DMS53 (cell line): ENCODE data around the gene GALP.
"Not testable (repeated sequence)": the region's sequence is repeated elsewhere in the genome, so short reads cannot be mapped to it uniquely, and the experiment has no call there.

Source experiments
- DNase-seq: peaks from one replicate; lab custom pipeline; 2025; lab: John Stamatoyannopoulos, UW

GALP gene

GRCh38 chr19:56175861-56176307 is at the start of gene GALP:
GALP (plus strand) TSS chr19:56176008; CDS start chr19:56177109, 1,101 bp downstream.
- DNase-seq: not testable (repeated sequence)

- DNase-seq: no peak
Observed at GRCh38 chr19:56126983-56127780, 48.6 kb upstream of the GALP start.

- no peak for DNase-seq
Observed at GRCh38 chr19:56130006-56130405, 45.8 kb upstream of the GALP start.

GRCh38 chr19:56131651-56132050 is 44.2 kb upstream of the GALP start:
- no peak for DNase-seq

GRCh38 chr19:56132316-56132822 is 43.4 kb upstream of the GALP start:
- DNase-seq: no peak

GRCh38 chr19:56133858-56134653 is 41.8 kb upstream of the GALP start:
- no peak for DNase-seq

- DNase-seq: no peak
Observed at GRCh38 chr19:56134654-56134921, 41.2 kb upstream of the GALP start.

- no peak for DNase-seq
Observed at GRCh38 chr19:56136362-56136761, 39.4 kb upstream of the GALP start.

GRCh38 chr19:56137405-56137804 is 38.4 kb upstream of the GALP start:
- DNase-seq: peak; percentile 71

- no peak for DNase-seq
Observed at GRCh38 chr19:56138069-56138468, 37.7 kb upstream of the GALP start.

GRCh38 chr19:56139847-56140582 is 35.8 kb upstream of the GALP start:
- peak; percentile 52 for DNase-seq

- DNase-seq: peak; percentile 100
Observed at GRCh38 chr19:56140583-56141416, 35.0 kb upstream of the GALP start, which contains the start of gene ZNF444. ZNF444 (plus strand) TSS chr19:56141287; CDS start chr19:56146912, 5,625 bp downstream.

GRCh38 chr19:56141417-56141993 is 34.3 kb upstream of the GALP start:
- DNase-seq: peak; percentile 67

GRCh38 chr19:56142087-56142787 is 33.6 kb upstream of the GALP start:
- peak; percentile 91 for DNase-seq

- no peak for DNase-seq
Observed at GRCh38 chr19:56142897-56143434, 32.8 kb upstream of the GALP start.

- DNase-seq: no peak
Observed at GRCh38 chr19:56144376-56144775, 31.4 kb upstream of the GALP start.

GRCh38 chr19:56144831-56145230 is 31.0 kb upstream of the GALP start:
- no peak for DNase-seq

- DNase-seq: no peak
Observed at GRCh38 chr19:56145698-56146097, 30.1 kb upstream of the GALP start.

GRCh38 chr19:56146904-56147303 is 28.9 kb upstream of the GALP start:
- DNase-seq: no peak

- no peak for DNase-seq
Observed at GRCh38 chr19:56147307-56147706, 28.5 kb upstream of the GALP start.
